Urinary bladder (tissue), 4 donors: ENCODE measurements around the gene CFAP91. TPM values are rescaled to one million over a fixed set of nuclear protein-coding genes. Genes with fewer than 3 reads are reported as not detected.

Experiments used
- DNase-seq: peaks from one replicate; pipeline ENCODE4 v3.0.0-alpha.2; 2015; ENCODE audit errors: extremely low spot score
- H3K27ac ChIP-seq: one replicate; pipeline ENCODE4 v1.5.1; 2013; ENCODE audit warnings: low read depth, mild to moderate bottlenecking, moderate library complexity
- H3K36me3 ChIP-seq: one replicate; pipeline ENCODE4 v1.6.1; 2013; ENCODE audit warnings: mild to moderate bottlenecking, moderate library complexity; ENCODE audit not compliant: insufficient read depth
- H3K4me1 ChIP-seq: one replicate; pipeline ENCODE4 v1.6.1; 2013; ENCODE audit warnings: mild to moderate bottlenecking, moderate library complexity; ENCODE audit not compliant: insufficient read depth
- H3K4me3 ChIP-seq: one replicate; pipeline ENCODE4 v1.5.1; 2013; ENCODE audit warnings: low read depth, low read length
- WGBS: extraction: QIAGEN DNeasy Blood & Tissue Kit; methylation state at CpG from one replicate; pipeline ENCODE4 v1.1.7; 2013; 5-methylcytosine and 5-hydroxymethylcytosine counted together
- polyA plus RNA-seq: library from polyadenylated mRNA; stranded (reverse); fragments of 200-250 nt; gene quantifications from one replicate; pipeline ENCODE4 v1.2.3, GENCODE V29; 2013
- total RNA-seq: library from RNA; depleted of rRNA; stranded (reverse); fragments of >200 nt; gene quantifications from one replicate; pipeline ENCODE4 v1.2.3, GENCODE V29; 2014
- donor health status: healthy with polysubstance abuse.
- donor health status: healthy.

CFAP91 gene
- total and polyA plus RNA-seq, 2 donors, result 1.4 to 2.6 TPM

DNA sequence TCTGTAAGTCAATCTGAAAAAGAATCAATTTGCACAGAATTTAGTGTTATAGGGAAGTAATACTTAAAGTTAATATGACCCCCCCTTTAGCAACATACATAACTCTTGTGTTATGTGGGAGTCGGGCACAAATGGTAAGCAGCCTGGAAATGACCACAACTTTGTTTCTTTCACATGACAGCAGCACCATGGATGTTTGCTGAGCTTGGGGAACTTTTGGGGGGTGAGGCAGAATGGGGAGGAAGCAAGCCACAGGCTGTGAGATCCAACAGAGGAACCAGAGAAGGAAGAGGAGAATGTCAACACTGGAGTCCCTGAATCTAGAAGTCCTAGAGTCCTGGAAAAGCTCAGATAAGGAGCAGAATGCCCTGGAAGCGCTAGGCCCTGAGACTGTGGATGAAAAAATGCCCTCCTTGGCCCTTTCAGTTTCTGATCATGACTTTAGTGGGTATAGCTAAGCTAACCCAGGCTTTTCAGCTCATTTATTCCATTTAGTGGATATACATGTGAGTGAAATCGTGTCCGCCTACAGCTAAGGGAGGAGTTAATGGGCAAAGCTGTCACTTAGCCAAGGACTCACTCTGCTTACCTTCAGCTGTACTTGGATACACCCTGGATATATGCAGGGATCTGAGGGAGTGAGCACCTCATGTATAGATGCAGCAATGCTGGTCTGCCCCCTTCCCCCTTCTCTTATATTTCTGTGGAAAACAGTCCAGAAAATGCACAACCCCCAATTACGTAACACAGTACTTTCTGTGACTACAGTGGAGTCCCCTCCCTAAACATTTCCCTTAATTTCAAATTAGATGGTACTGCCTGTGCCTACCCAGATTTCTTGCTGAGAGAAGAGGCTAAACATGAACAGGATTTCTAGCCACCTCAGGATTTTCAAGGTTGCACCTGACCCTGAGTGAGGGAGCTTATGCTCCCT is 39.1 kb downstream of the CFAP91 start:
- Histone ChIP-seq H3K36me3 (no peaks in the 10 kb centered on the region), H3K4me1 (no peaks in the 10 kb centered on the region), H3K27ac (no peak overlapping the region), H3K4me3 (no peak overlapping the region)
- WGBS, result 85% methylated on average over 5 of the region's 5 CpGs
- no peak for DNase-seq

- H3K4me3 ChIP-seq, result no peak overlapping the region
- no peaks in the 10 kb centered on the region for H3K4me1 ChIP-seq
- 94% methylated on average over 10 of the region's 10 CpGs for WGBS
- DNase-seq, result no peak
- no peaks in the 10 kb centered on the region for H3K36me3 ChIP-seq
- no peak overlapping the region for H3K27ac ChIP-seq
Observed at GRCh38 chr3:119743921-119744320, 41.1 kb downstream of the CFAP91 start.

DNA sequence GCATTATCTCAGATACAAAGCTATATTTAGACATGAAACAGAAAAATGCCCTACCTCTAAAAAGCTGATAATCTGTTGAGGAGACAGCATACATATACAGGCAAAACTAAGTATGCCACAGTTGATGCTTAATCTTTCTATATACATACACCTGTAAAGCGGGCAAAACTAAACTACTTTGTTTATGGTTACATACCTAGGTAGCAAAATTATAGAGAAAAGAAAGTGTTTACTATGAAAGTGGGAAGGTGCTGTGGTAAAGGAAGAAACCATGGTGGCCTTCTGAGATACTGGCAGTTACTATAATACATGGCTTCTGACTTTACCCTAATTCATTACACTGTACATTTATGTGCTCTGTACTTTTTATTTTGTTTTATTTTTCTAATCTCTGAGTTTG is 43.1 kb downstream of the CFAP91 start:
- WGBS, result 95% methylated on average over 1 of the region's 1 CpG
- Histone ChIP-seq H3K27ac (no peak overlapping the region), H3K4me1 (no peaks in the 10 kb centered on the region), H3K36me3 (no peaks in the 10 kb centered on the region), H3K4me3 (no peak overlapping the region)
- DNase-seq, result no peak

DNA sequence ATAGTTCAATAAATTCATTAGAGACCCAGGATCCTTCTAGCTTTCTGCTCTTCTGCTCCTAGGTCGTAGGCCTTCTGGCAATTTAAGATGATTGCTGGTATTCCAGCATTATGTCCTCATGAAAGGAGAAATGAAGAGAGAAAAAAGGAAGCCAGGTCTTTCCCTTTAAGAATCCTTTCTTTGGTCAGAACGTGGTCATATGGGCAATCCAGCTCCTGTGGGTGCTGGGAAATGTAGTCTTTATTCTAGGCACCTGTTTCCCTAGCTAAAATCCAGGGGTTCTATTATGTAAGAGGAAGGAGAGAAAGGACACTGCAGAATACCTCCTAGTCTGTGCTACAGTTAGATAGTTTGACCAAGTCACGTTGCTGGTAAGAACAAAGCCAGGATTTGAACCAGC is 43.6 kb downstream of the CFAP91 start:
- WGBS, result 60% methylated on average over 3 of the region's 3 CpGs
- Histone ChIP-seq H3K27ac (no peak overlapping the region), H3K36me3 (no peaks in the 10 kb centered on the region), H3K4me3 (no peak overlapping the region), H3K4me1 (no peaks in the 10 kb centered on the region)
- no peak for DNase-seq

- no peak overlapping the region for H3K27ac ChIP-seq
- H3K4me3 ChIP-seq, result no peak overlapping the region
- H3K36me3 ChIP-seq, result no peaks in the 10 kb centered on the region
- no peak for DNase-seq
- WGBS, result 73% methylated on average over 4 of the region's 4 CpGs
- no peaks in the 10 kb centered on the region for H3K4me1 ChIP-seq
Observed at GRCh38 chr3:119747357-119747756, 44.5 kb downstream of the CFAP91 start.

- Histone ChIP-seq H3K27ac (no peak overlapping the region), H3K4me1 (no peaks in the 10 kb centered on the region), H3K36me3 (no peaks in the 10 kb centered on the region), H3K4me3 (no peak overlapping the region)
- WGBS, result 94% methylated on average over 1 of the region's 1 CpG
- no peak for DNase-seq
Observed at GRCh38 chr3:119748991-119749390, 46.2 kb downstream of the CFAP91 start.

DNA sequence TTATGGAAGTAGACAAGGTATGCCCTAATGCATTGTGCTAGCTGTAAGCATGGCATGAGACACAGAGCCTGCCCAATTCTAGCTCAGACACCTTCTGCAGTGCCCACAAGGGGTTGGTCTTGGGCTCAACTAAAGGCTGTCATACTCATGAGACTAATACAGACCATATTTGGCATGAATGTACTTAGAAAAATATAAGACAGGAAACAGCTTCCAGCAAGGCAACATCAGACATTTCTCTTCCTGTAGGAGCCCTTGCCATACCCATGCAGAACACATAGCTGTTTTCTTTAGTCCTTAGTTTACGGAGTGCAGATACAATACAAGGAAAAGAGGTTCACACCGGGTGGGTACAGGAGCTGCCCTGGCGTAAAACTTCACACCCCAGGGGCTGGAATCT is 48.6 kb downstream of the CFAP91 start:
- 76% methylated on average over 3 of the region's 3 CpGs for WGBS
- H3K4me1 ChIP-seq, result no peaks in the 10 kb centered on the region
- no peak overlapping the region for H3K27ac ChIP-seq
- no peak overlapping the region for H3K4me3 ChIP-seq
- H3K36me3 ChIP-seq, result no peaks in the 10 kb centered on the region
- DNase-seq, result no peak

Other genes starting within 250 kb of the CFAP91 start
- gene TMEM39A, start 239.4 kb upstream of the CFAP91 start, total RNA-seq, result 85.2 TPM
- gene TMEM39A, start 239.4 kb upstream of the CFAP91 start, polyA plus RNA-seq, result 14.7 TPM
- gene POGLUT1, start 234.1 kb upstream of the CFAP91 start, total RNA-seq, result 21.5 TPM
- gene POGLUT1, start 234.1 kb upstream of the CFAP91 start, polyA plus RNA-seq, result 9.5 TPM
- gene TIMMDC1, start 204.5 kb upstream of the CFAP91 start, total RNA-seq, result 49.1 TPM
- gene TIMMDC1, start 204.5 kb upstream of the CFAP91 start, polyA plus RNA-seq, result 98.1 TPM
- 0.26 TPM for gene CD80, start 143.4 kb upstream of the CFAP91 start, total RNA-seq
- gene CD80, start 143.4 kb upstream of the CFAP91 start, polyA plus RNA-seq, result 0.08 TPM
- 3.0 TPM for gene ADPRH, start 123.5 kb upstream of the CFAP91 start, total RNA-seq
- 13.0 TPM for gene ADPRH, start 123.5 kb upstream of the CFAP91 start, polyA plus RNA-seq
- gene PLA1A, start 105.1 kb upstream of the CFAP91 start, total RNA-seq, result 0.42 TPM
- 1.2 TPM for gene PLA1A, start 105.1 kb upstream of the CFAP91 start, polyA plus RNA-seq
- gene POPDC2, start 42.4 kb upstream of the CFAP91 start, total RNA-seq, result 11.5 TPM
- gene POPDC2, start 42.4 kb upstream of the CFAP91 start, polyA plus RNA-seq, result 65.7 TPM
- gene COX17, start 25.6 kb upstream of the CFAP91 start, total RNA-seq, result 20.6 TPM
- 86.6 TPM for gene COX17, start 25.6 kb upstream of the CFAP91 start, polyA plus RNA-seq
- 0.11 TPM for gene NR1I2, start 79.1 kb downstream of the CFAP91 start, total RNA-seq
- gene NR1I2, start 79.1 kb downstream of the CFAP91 start, polyA plus RNA-seq, result 0.11 TPM